HCT116 (cell line): Measurements from ENCODE around the gene ERLIN1. TPM values are rescaled to one million over a fixed set of nuclear protein-coding genes. Genes with fewer than 3 reads are reported as not detected.

Experiments
- ATAC-seq: fragments of 200-7000 bp; cut with Tn5 transposase; 2 replicates; pipeline ENCODE4 v1.9.1; 2020; ENCODE audit warnings: mild to moderate bottlenecking, moderate library complexity
- BruUV-seq: library from RNA; stranded (reverse); fragments of 400-500 nt; replicated peaks from 2 replicates; lab custom pipeline; 2021; lab: Mats Ljungman, UMichigan
- CTCF ChIA-PET: fragments of 300-600 bp; sonication (Branson Sonifier 250); formaldehyde crosslinking; loops from one replicate; lab custom pipeline; 2021; ENCODE audit warnings: antibody characterized with exemption; lab: Charles Lee
- POLR2A ChIA-PET: fragments of 300-600, 350-600 bp; sonication (Branson Sonifier 250); formaldehyde crosslinking; loops from one replicate; lab custom pipeline; 2021; ENCODE audit warnings: antibody characterized with exemption; lab: Charles Lee
- RAD21 ChIA-PET, 2 experiments: fragments of 300-600 bp; sonication (Branson Sonifier 250); formaldehyde crosslinking; loops; one replicate each; lab custom pipeline; 2023; ENCODE audit warnings: low total read pairs in 2 of 2; ENCODE audit not compliant: uncharacterized antibody in 2 of 2, unreplicated experiment in 2 of 2, low non-redundant PET in 1 of 2; lab: Charles Lee
- DNase-seq: peaks from one replicate; pipeline ENCODE4 v3.0.0-alpha.2; 2010; ENCODE audit warnings: low read depth, low spot score
- H2AFZ ChIP-seq: fragments of 200-600 bp; shearing (Covaris generic), sonication (generic); 2 replicates; pipeline ENCODE4 v1.6.1; 2017; ENCODE audit warnings: low read depth, mixed run types, mixed read lengths, antibody characterized with exemption, low read length; ENCODE audit not compliant: poor library complexity, severe bottlenecking
- H3K27ac ChIP-seq: 2 replicates; pipeline ENCODE4 v1.5.1; 2012; ENCODE audit warnings: low read depth, low read length
- H3K27me3 ChIP-seq: fragments of 200-600 bp; sonication (generic); 2 replicates; pipeline ENCODE4 v1.6.1; 2016; ENCODE audit warnings: mixed run types, low read length, mixed read lengths; ENCODE audit not compliant: insufficient read depth
- H3K36me3 ChIP-seq, 2 experiments: fragments of 200-500 bp in 1 of 2; fragments of 200-600 bp in 1 of 2; sonication (Bioruptor generic) in 1 of 2; sonication (generic) in 1 of 2; 2 replicates each; pipeline versions ENCODE4 v1.5.1 to v1.6.1; 2014 to 2016; ENCODE audit warnings: low read length in 2 of 2, inconsistent platforms in 1 of 2, mixed read lengths in 1 of 2, mixed run types in 1 of 2; ENCODE audit not compliant: insufficient read depth in 2 of 2, control insufficient read depth in 1 of 2
- H3K4me1 ChIP-seq, 2 experiments: fragments of 200-600 bp in 1 of 2; sonication (generic) in 1 of 2; 2 replicates each; pipeline versions ENCODE4 v1.5.1 to v1.6.1; 2012 to 2017; ENCODE audit warnings: low read length in 2 of 2, inconsistent platforms in 1 of 2, mild to moderate bottlenecking in 1 of 2, mixed read lengths in 1 of 2, mixed run types in 1 of 2, moderate library complexity in 1 of 2; ENCODE audit not compliant: insufficient read depth in 2 of 2, control insufficient read depth in 1 of 2
- H3K4me2 ChIP-seq: fragments of 200-600 bp; sonication (generic); 2 replicates; pipeline ENCODE4 v1.6.1; 2017; ENCODE audit warnings: mixed run types, low read length, mixed read lengths
- H3K4me3 ChIP-seq, 2 experiments: fragments of 200-600 bp in 1 of 2; sonication (generic) in 1 of 2; replicated peaks in 1 of 2; 2 replicates each; pipeline ENCODE4 v1.5.1; 2011 to 2016; ENCODE audit warnings: low read length in 2 of 2, control low read depth in 1 of 2, low read depth in 1 of 2, mild to moderate bottlenecking in 1 of 2, mixed read lengths in 1 of 2, mixed run types in 1 of 2
- H3K79me2 ChIP-seq: fragments of 200-600 bp; sonication (generic); 2 replicates; pipeline ENCODE4 v1.6.1; 2017; ENCODE audit warnings: mild to moderate bottlenecking, mixed run types, low read length, moderate library complexity, mixed read lengths; ENCODE audit not compliant: insufficient read depth
- H3K9ac ChIP-seq: fragments of 200-600 bp; sonication (generic); 2 replicates; pipeline ENCODE4 v1.6.1; 2016; ENCODE audit warnings: low read length, mixed read lengths
- H3K9me2 ChIP-seq: fragments of 200-600 bp; sonication (generic), shearing (Covaris generic); 2 replicates; pipeline ENCODE4 v1.6.1; 2017; ENCODE audit warnings: mixed run types, mild to moderate bottlenecking, moderate library complexity; ENCODE audit not compliant: insufficient read depth
- H3K9me3 ChIP-seq, 2 experiments: fragments of 200-500 bp in 1 of 2; fragments of 200-600 bp in 1 of 2; sonication (Bioruptor generic) in 1 of 2; sonication (generic) in 1 of 2; 2 replicates each; pipeline ENCODE4 v1.6.1; 2014 to 2017; ENCODE audit warnings: low read length in 2 of 2, mixed read lengths in 2 of 2, inconsistent platforms in 1 of 2, low read depth in 1 of 2, mild to moderate bottlenecking in 1 of 2, mixed run types in 1 of 2, moderate library complexity in 1 of 2; ENCODE audit not compliant: control insufficient read depth in 1 of 2, insufficient read depth in 1 of 2
- H4K20me1 ChIP-seq: fragments of 200-600 bp; sonication (generic), shearing (Covaris generic); 2 replicates; pipeline ENCODE4 v1.6.1; 2017; ENCODE audit warnings: mixed run types, mild to moderate bottlenecking, moderate library complexity; ENCODE audit not compliant: insufficient read depth
- ATF3 ChIP-seq: IDR thresholded peaks from 2 replicates; pipeline ENCODE4 v1.6.1; 2012
- CBX3 ChIP-seq: IDR thresholded peaks from 2 replicates; pipeline ENCODE4 v1.6.1; 2012; ENCODE audit warnings: low read depth
- CEBPB ChIP-seq: IDR thresholded peaks from 2 replicates; pipeline ENCODE4 v1.6.1; 2012; ENCODE audit warnings: low read depth
- CTCF ChIP-seq, 3 experiments: fragments of 200-600 bp in 1 of 3; sonication (generic) in 1 of 3; IDR thresholded peaks in 2 of 3; conservative IDR thresholded peaks in 1 of 3; 2 replicates each; pipeline ENCODE4 v1.5.1; 2012 to 2017; ENCODE audit warnings: low read depth in 2 of 3, low read length in 2 of 3, antibody characterized with exemption in 1 of 3, borderline replicate concordance in 1 of 3, control low read depth in 1 of 3, mild to moderate bottlenecking in 1 of 3, mixed read lengths in 1 of 3, mixed run types in 1 of 3, moderate library complexity in 1 of 3; ENCODE audit not compliant: insufficient read depth in 1 of 3
- EGR1 ChIP-seq: IDR thresholded peaks from 2 replicates; pipeline ENCODE4 v1.6.1; 2012; ENCODE audit warnings: low read depth
- ELF1 ChIP-seq: IDR thresholded peaks from 2 replicates; pipeline ENCODE4 v1.6.1; 2012; ENCODE audit warnings: low read depth, borderline replicate concordance
- FOSL1 ChIP-seq: IDR thresholded peaks from 2 replicates; pipeline ENCODE4 v1.6.1; 2012; ENCODE audit warnings: low read depth
- MAX ChIP-seq: IDR thresholded peaks from 2 replicates; pipeline ENCODE4 v1.6.1; 2012
- POLR2A ChIP-seq: IDR thresholded peaks from 2 replicates; pipeline ENCODE4 v1.7.0; 2011; ENCODE audit warnings: borderline replicate concordance; ENCODE audit not compliant: insufficient read depth, insufficient read length; ENCODE audit errors: extremely low read depth
- POLR2AphosphoS5 ChIP-seq: IDR thresholded peaks from 2 replicates; pipeline ENCODE4 v1.6.1; 2011; ENCODE audit warnings: mild to moderate bottlenecking, low read depth, low read length, moderate library complexity
- SIN3A ChIP-seq: IDR thresholded peaks from 2 replicates; pipeline ENCODE4 v1.6.1; 2012; ENCODE audit warnings: low read depth
- YY1 ChIP-seq: IDR thresholded peaks from 2 replicates; pipeline ENCODE4 v1.6.1; 2011; ENCODE audit warnings: low read length, low read depth, moderate library complexity, mild to moderate bottlenecking; ENCODE audit not compliant: insufficient replicate concordance; ENCODE audit errors: extremely low read depth
- ZBTB33 ChIP-seq: IDR thresholded peaks from 2 replicates; pipeline ENCODE4 v1.6.1; 2011; ENCODE audit warnings: mild to moderate bottlenecking, low read length, moderate library complexity; ENCODE audit not compliant: insufficient replicate concordance; ENCODE audit errors: extremely low read depth
- ZFX ChIP-seq: fragments of 450-650 bp; IDR thresholded peaks from 2 replicates; pipeline ENCODE4 v1.6.1; 2017
- ZNF274 ChIP-seq: fragments of 200-500 bp; sonication (Bioruptor generic); IDR thresholded peaks from 2 replicates; pipeline ENCODE4 v1.6.1; 2014; ENCODE audit warnings: mild to moderate bottlenecking, low read depth, low read length, inconsistent platforms
- intact Hi-C: fragments of 100-400 bp; cut with micrococcal nuclease; formaldehyde crosslinking; loops from 2 replicates; pipeline ENCODE4 v1.10.0; 2022
- total RNA-seq: library from RNA; stranded (reverse); gene quantifications from one replicate; pipeline ENCODE4 v1.2.1, GENCODE V29; 2021; ENCODE audit not compliant: unreplicated experiment

The ERLIN1 gene
- total RNA-seq, 1 experiment from 2014 or later, result 64.5 TPM

- Histone ChIP-seq H3K27me3 (no peaks in the 10 kb centered on the region), H3K4me2 (no peak overlapping the region), H2AFZ (no peak overlapping the region), H3K9ac (no peak overlapping the region), H3K9me2 (no peaks in the 10 kb centered on the region), H3K9me3 (no peaks in the 10 kb centered on the region), H3K36me3 (peaks cover 46 to 58% of the 10 kb centered on the region in 2 experiments), H3K27ac (no peak overlapping the region), H3K79me2 (peaks cover 45% of the 10 kb centered on the region), H4K20me1 (no peaks in the 10 kb centered on the region; the same call in 1 of the 2 replicates), H3K4me3 (no peak overlapping the region), H3K4me1 (no peaks in the 10 kb centered on the region)
- ATAC-seq, result no peak
- DNase-seq, result no peak
- BruUV-seq, result no TSS peak
- intact Hi-C loops, result no loop called here
- ChIA-PET CTCF (no interaction called here), RAD21 (interaction anchor here in 1 of 2 experiments (0.6 kb wide), 1 partner anchor 296 kb away, joined by 3 read pairs; no protein-coding TSS in a partner anchor), POLR2A (no interaction called here)
- no peak for TF ChIP-seq MAX
Measured at GRCh38 chr10:100155936-100156335, 29.9 kb downstream of the ERLIN1 start.

GRCh38 chr10:100154666-100155065 is 31.2 kb downstream of the ERLIN1 start:
- no peak overlapping the region for H3K9ac ChIP-seq
- H3K4me3 ChIP-seq, result no peak overlapping the region
- H4K20me1 ChIP-seq, result no peaks in the 10 kb centered on the region; the same call in 1 of the 2 replicates
- H3K4me1 ChIP-seq, result peaks cover 0 to under 1% of the 10 kb centered on the region in 2 experiments; a peak in 1 of 4 replicates
- DNase-seq, result no peak
- no peak overlapping the region for H3K27ac ChIP-seq
- H3K36me3 ChIP-seq, result peaks cover 57 to 58% of the 10 kb centered on the region in 2 experiments
- ChIA-PET POLR2A (no interaction called here), CTCF (no interaction called here), RAD21 (no interaction called here)
- intact Hi-C loops, result no loop called here
- no peak overlapping the region for H2AFZ ChIP-seq
- H3K79me2 ChIP-seq, result peaks cover 32% of the 10 kb centered on the region
- H3K9me2 ChIP-seq, result no peaks in the 10 kb centered on the region
- H3K9me3 ChIP-seq, result no peaks in the 10 kb centered on the region
- no TSS peak for BruUV-seq
- no peaks in the 10 kb centered on the region for H3K27me3 ChIP-seq
- ATAC-seq, result no peak
- H3K4me2 ChIP-seq, result no peak overlapping the region
- no peak for TF ChIP-seq ATF3
- no peak for TF ChIP-seq POLR2A
- TF ChIP-seq EGR1, result no peak
- no peak for TF ChIP-seq CTCF (IDR thresholded peaks at IDR 0.05 in 2 of 3, conservative IDR thresholded peaks at IDR 0.05 in 1 of 3; ENCODE audit: borderline replicate concordance in 1 of 3, insufficient read depth in 1 of 3, low read depth in 2 of 3, low read length in 2 of 3)
- no peak for TF ChIP-seq CEBPB
- TF ChIP-seq ELF1, result no peak
- no peak for TF ChIP-seq YY1
- no peak for TF ChIP-seq POLR2AphosphoS5
- TF ChIP-seq FOSL1, result no peak
- TF ChIP-seq ZNF274, result no peak
- TF ChIP-seq SIN3A, result no peak
- TF ChIP-seq CBX3, result no peak
- TF ChIP-seq ZFX, result no peak
- no peak for TF ChIP-seq ZBTB33
- no peak for TF ChIP-seq MAX
